HEK293 (cell line): ENCODE data around the gene JAZF1.

Experiments
- ZFP41 ChIP-seq: fragments of 450-650 bp; formaldehyde crosslinking; IDR thresholded peaks from 2 replicates; pipeline ENCODE4 v1.5.1; 2016; ENCODE audit warnings: missing biosample characterization, missing genetic modification characterization, borderline replicate concordance
- ZNF621 ChIP-seq: fragments of 450-650 bp; formaldehyde crosslinking; IDR thresholded peaks from 2 replicates; pipeline ENCODE4 v1.5.1; 2017; ENCODE audit warnings: missing biosample characterization, missing genetic modification characterization
- TF ChIP-seq, protein P1 (sequence below): fragments of 450-650 bp; formaldehyde crosslinking; IDR thresholded peaks from 2 replicates; pipeline ENCODE4 v1.5.1; 2016; ENCODE audit warnings: missing biosample characterization, missing genetic modification characterization

- TF ChIP-seq, protein P1, sequence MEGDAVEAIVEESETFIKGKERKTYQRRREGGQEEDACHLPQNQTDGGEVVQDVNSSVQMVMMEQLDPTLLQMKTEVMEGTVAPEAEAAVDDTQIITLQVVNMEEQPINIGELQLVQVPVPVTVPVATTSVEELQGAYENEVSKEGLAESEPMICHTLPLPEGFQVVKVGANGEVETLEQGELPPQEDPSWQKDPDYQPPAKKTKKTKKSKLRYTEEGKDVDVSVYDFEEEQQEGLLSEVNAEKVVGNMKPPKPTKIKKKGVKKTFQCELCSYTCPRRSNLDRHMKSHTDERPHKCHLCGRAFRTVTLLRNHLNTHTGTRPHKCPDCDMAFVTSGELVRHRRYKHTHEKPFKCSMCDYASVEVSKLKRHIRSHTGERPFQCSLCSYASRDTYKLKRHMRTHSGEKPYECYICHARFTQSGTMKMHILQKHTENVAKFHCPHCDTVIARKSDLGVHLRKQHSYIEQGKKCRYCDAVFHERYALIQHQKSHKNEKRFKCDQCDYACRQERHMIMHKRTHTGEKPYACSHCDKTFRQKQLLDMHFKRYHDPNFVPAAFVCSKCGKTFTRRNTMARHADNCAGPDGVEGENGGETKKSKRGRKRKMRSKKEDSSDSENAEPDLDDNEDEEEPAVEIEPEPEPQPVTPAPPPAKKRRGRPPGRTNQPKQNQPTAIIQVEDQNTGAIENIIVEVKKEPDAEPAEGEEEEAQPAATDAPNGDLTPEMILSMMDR = no peak
- TF ChIP-seq ZFP41 (tag by site-specific recombination) (no peak), ZNF621 (no peak)
These were observed 354.2 kb downstream of the JAZF1 start for GRCh38 chr7:27826357-27826756.
